ENCODE measurements around the gene MT1HL1.

Gene MT1HL1

GRCh38 chr1:237035759-237036158, 31.5 kb upstream of the MT1HL1 start:
- no peak overlapping the region for H3K4me3 ChIP-seq (ENCODE audit: low read depth, low read length)
- no peak for DNase-seq (ENCODE audit: low read depth)
- TF ChIP-seq CTCF (IDR thresholded peaks at IDR 0.05; ENCODE audit: low read depth, low read length), result no peak
- no peak for TF ChIP-seq POLR2A (IDR thresholded peaks at IDR 0.05; ENCODE audit: extremely low read depth, insufficient read length)
- TF ChIP-seq MAX (IDR thresholded peaks at IDR 0.05; ENCODE audit: low read depth, low read length), result no peak
- TF ChIP-seq MYC (IDR thresholded peaks at IDR 0.05; ENCODE audit: low read depth, low read length), result no peak

- TF ChIP-seq POLR2A (IDR thresholded peaks at IDR 0.05; ENCODE audit: extremely low read depth, insufficient read length) (no peak), MYC (IDR thresholded peaks at IDR 0.05; ENCODE audit: low read depth, low read length) (no peak), MAX (IDR thresholded peaks at IDR 0.05; ENCODE audit: low read depth, low read length) (no peak), CTCF (IDR thresholded peaks at IDR 0.05; ENCODE audit: low read depth, low read length) (no peak)
- no peak for DNase-seq (ENCODE audit: low read depth)
- H3K4me3 ChIP-seq (ENCODE audit: low read depth, low read length), result no peak overlapping the region
Observed at GRCh38 chr1:237033804-237034203, 29.6 kb upstream of the MT1HL1 start.

GRCh38 chr1:237033061-237033460, 28.8 kb upstream of the MT1HL1 start:
- no peak for TF ChIP-seq MAX (IDR thresholded peaks at IDR 0.05; ENCODE audit: low read depth, low read length)
- TF ChIP-seq POLR2A (IDR thresholded peaks at IDR 0.05; ENCODE audit: extremely low read depth, insufficient read length), result no peak
- no peak for TF ChIP-seq CTCF (IDR thresholded peaks at IDR 0.05; ENCODE audit: low read depth, low read length)
- no peak for TF ChIP-seq MYC (IDR thresholded peaks at IDR 0.05; ENCODE audit: low read depth, low read length)
- DNase-seq (ENCODE audit: low read depth), result no peak

GRCh38 chr1:237032029-237032428, 27.8 kb upstream of the MT1HL1 start:
- TF ChIP-seq MAX (IDR thresholded peaks at IDR 0.05; ENCODE audit: low read depth, low read length) (no peak), CTCF (IDR thresholded peaks at IDR 0.05; ENCODE audit: low read depth, low read length) (no peak), MYC (IDR thresholded peaks at IDR 0.05; ENCODE audit: low read depth, low read length) (no peak), POLR2A (IDR thresholded peaks at IDR 0.05; ENCODE audit: extremely low read depth, insufficient read length) (no peak)
- DNase-seq (ENCODE audit: low read depth), result no peak
- no peak overlapping the region for H3K4me3 ChIP-seq (ENCODE audit: low read depth, low read length)

More at GRCh38 chr1:237033061-237033460, 28.8 kb upstream of the MT1HL1 start:
- no peak overlapping the region for H3K4me3 ChIP-seq (ENCODE audit: low read depth, low read length)

GRCh38 chr1:237031480-237031879, 27.2 kb upstream of the MT1HL1 start:
- TF ChIP-seq CTCF (IDR thresholded peaks at IDR 0.05; ENCODE audit: low read depth, low read length), result no peak
- TF ChIP-seq MYC (IDR thresholded peaks at IDR 0.05; ENCODE audit: low read depth, low read length), result no peak
- no peak for TF ChIP-seq POLR2A (IDR thresholded peaks at IDR 0.05; ENCODE audit: extremely low read depth, insufficient read length)
- no peak for TF ChIP-seq MAX (IDR thresholded peaks at IDR 0.05; ENCODE audit: low read depth, low read length)
- no peak for DNase-seq (ENCODE audit: low read depth)
- H3K4me3 ChIP-seq (ENCODE audit: low read depth, low read length), result no peak overlapping the region

Data from NB4 (cell line).